GM18909 (cell line): ENCODE data around the gene MRPL36.

Experiments
- ATAC-seq: cut with Tn5 transposase; IDR thresholded peaks from one replicate; pipeline ENCODE4 v1.9.1; 2021; ENCODE audit warnings: mild to moderate bottlenecking; ENCODE audit not compliant: unreplicated experiment, poor library complexity

MRPL36 gene

GRCh38 chr5:1756481-1756880 lies 43.2 kb downstream of the MRPL36 start:
- no peak for ATAC-seq

- ATAC-seq, result no peak
Observed at GRCh38 chr5:1755321-1755949, 44.2 kb downstream of the MRPL36 start.

- no peak for ATAC-seq
Observed at GRCh38 chr5:1754531-1755220, 45.0 kb downstream of the MRPL36 start.

- ATAC-seq, result no peak
Observed at GRCh38 chr5:1753490-1753889, 46.1 kb downstream of the MRPL36 start.

- ATAC-seq, result no peak
Observed at GRCh38 chr5:1752881-1753280, 46.8 kb downstream of the MRPL36 start.

GRCh38 chr5:1751864-1752822 lies 47.5 kb downstream of the MRPL36 start:
- no peak for ATAC-seq

- ATAC-seq, result no peak
Observed at GRCh38 chr5:1751026-1751863, 48.4 kb downstream of the MRPL36 start.

- no peak for ATAC-seq
Observed at GRCh38 chr5:1750469-1750868, 49.2 kb downstream of the MRPL36 start.

- ATAC-seq, result no peak
Observed at GRCh38 chr5:1749346-1750124, 50.1 kb downstream of the MRPL36 start.

- ATAC-seq, result no peak
Observed at GRCh38 chr5:1748845-1749244, 50.8 kb downstream of the MRPL36 start.
